ENCODE measurements around the gene MTCL3.

MTCL3 gene

DNA sequence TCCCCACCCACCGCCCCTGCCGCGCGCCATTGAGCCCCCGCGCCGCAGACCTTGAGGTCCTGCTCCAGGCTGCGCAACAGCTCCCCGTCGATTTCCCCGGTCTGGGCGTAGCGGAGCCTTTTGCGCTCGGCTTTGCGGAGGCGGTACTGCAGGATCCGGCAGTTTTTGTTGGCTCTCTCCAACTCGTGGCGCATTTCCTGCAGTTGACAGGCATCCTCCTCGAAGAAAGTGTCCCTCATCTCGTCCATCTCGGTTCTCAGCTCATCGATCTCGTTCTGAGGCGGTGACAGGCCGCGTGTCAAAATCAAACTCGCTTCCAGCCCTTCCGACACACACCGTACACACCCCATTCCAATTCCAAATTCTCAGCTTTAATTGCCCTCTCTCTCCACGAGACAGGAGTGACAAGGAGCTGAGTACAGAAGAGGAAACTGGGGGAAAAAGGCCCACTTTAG is 4.3 kb downstream of the MTCL3 start:
- ATAC-seq (peak; percentile 35 to 42), DNase-seq (peak; percentile 23 to 74 (median 58))
- peak overlapping the region; percentile 65 for H3K4me3 ChIP-seq (ENCODE audit: low read length)
- peaks cover 7% of the 10 kb centered on the region for H3K4me1 ChIP-seq (ENCODE audit: control insufficient read depth, insufficient read depth, low read length)
- 2% methylated on average over 32 of the region's 32 CpGs for WGBS
- peaks cover 2% of the 10 kb centered on the region for H3K27me3 ChIP-seq (ENCODE audit: control insufficient read depth, insufficient read depth)
- H3K27ac ChIP-seq (ENCODE audit: low read length): no peak overlapping the region
- intact Hi-C loops (cut with DNase I): no loop called here
- H3K9me3 ChIP-seq (ENCODE audit: control insufficient read depth, low read length): no peaks in the 10 kb centered on the region

DNA sequence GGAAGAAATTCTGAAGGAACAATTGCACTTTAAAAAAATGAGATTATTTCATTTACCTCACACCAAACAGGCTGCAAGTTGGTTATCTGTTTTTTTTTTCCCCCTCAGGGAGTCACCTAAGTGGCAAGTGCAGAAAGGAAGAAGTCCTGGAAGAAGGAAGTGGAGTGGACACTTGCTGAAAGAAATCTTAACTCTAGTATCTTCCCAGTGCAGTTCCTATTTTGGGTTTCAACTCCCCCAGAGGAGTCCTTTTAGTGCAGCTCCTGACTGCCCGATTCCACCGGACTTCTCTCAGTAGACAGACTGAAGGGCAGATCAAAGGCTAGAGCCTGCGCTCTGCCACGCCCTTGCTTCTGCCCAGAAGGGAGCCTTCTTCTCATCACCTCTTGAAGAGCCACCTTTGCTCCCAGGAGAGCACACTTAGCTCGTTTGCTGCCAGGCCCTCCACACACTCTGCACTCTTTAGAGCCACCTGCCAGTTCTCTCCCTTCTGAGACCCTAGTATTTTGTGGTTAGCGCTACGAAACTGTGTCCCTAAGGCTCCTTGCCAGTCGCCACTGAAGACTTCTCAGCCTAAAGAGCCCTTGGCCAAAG is 4.9 kb downstream of the MTCL3 start:
- WGBS: 22% methylated on average over 8 of the region's 8 CpGs
- Histone ChIP-seq H3K4me1 (ENCODE audit: control insufficient read depth, insufficient read depth, low read length) (peaks cover 7% of the 10 kb centered on the region), H3K4me3 (ENCODE audit: low read length) (peak overlapping the region; percentile 65), H3K9me3 (ENCODE audit: control insufficient read depth, low read length) (no peaks in the 10 kb centered on the region), H3K27ac (ENCODE audit: low read length) (no peak overlapping the region), H3K27me3 (ENCODE audit: control insufficient read depth, insufficient read depth) (peaks cover 2% of the 10 kb centered on the region)
- DNase-seq (peak in 1 of 3 donors; percentile 23), ATAC-seq (no peak)
- intact Hi-C loops (cut with DNase I): no loop called here

DNA sequence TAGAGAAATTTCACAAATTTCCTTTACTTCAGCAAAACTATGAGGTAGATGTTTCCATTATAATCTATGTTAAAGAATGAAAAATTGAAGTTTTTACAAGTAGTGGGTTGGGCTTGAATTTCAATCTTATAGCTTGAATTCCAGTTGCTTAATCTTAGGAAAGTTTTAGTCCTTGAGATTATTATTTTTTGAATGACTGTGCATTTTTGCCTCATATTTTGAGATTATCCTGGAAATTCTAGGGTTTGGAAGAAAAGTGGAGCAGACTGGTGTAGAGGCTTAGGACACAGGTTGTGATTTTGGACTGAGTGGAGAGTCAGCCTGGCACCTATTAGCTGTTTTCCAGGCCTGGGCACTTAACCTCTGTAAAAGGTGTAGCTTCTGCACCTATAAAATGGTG is 5.7 kb downstream of the MTCL3 start:
- DNase-seq (no peak), ATAC-seq (no peak)
- peaks cover 2% of the 10 kb centered on the region for H3K27me3 ChIP-seq (ENCODE audit: control insufficient read depth, insufficient read depth)
- H3K27ac ChIP-seq (ENCODE audit: low read length): no peak overlapping the region
- H3K4me1 ChIP-seq (ENCODE audit: control insufficient read depth, insufficient read depth, low read length): peaks cover 7% of the 10 kb centered on the region
- H3K9me3 ChIP-seq (ENCODE audit: control insufficient read depth, low read length): no peaks in the 10 kb centered on the region
- no peak overlapping the region for H3K4me3 ChIP-seq (ENCODE audit: low read length)
- intact Hi-C loops (cut with DNase I): no loop called here

DNA sequence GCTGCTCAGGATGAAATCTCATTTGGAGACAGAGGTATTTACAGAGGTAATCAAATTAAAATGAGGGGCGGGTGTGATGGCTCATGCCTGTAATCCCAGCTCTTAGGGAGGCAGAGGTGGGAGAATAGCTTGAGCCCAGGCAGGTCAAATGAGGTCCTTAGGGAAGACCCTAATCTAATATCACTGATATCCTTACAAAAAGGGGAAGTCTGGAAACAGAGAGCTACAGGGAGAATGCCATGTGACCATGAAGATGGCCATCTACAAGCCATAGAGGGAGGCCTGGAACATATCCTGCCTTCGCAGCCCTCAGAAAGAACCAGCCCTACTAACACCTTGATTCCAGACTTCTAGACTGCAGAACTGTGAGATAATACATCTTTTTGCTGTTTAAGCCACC is 8.3 kb downstream of the MTCL3 start:
- H3K4me3 ChIP-seq (ENCODE audit: low read length): no peak overlapping the region
- DNase-seq (no peak), ATAC-seq (no peak)
- H3K9me3 ChIP-seq (ENCODE audit: control insufficient read depth, low read length): no peaks in the 10 kb centered on the region
- no peak overlapping the region for H3K27ac ChIP-seq (ENCODE audit: low read length)
- peaks cover 2% of the 10 kb centered on the region for H3K27me3 ChIP-seq (ENCODE audit: control insufficient read depth, insufficient read depth)
- intact Hi-C loops (cut with DNase I): no loop called here
- peaks cover 5% of the 10 kb centered on the region for H3K4me1 ChIP-seq (ENCODE audit: control insufficient read depth, insufficient read depth, low read length)
- WGBS: 87% methylated on average over 2 of the region's 2 CpGs

DNA sequence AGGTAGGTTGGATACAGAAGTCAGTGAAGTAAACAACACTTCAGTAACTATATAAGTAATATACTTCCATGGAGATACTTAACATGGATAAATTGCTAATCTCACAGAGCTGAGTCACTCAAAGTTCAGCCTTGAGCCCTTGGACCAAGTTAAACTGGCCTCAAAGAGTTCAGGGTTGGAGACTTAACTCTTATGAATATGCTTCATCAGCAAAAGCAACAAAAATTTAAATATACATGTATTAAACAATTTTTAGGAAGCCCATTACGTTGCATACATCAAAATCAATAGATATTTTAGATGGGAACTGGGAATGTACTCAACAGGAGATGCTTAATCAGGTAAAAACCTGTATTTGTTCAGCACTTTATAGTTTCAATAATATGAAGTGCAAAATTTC is 12.2 kb downstream of the MTCL3 start:
- no peak for DNase-seq
- H3K27ac ChIP-seq (ENCODE audit: low read length): no peak overlapping the region
- no peaks in the 10 kb centered on the region for H3K9me3 ChIP-seq (ENCODE audit: control insufficient read depth, low read length)
- H3K27me3 ChIP-seq (ENCODE audit: control insufficient read depth, insufficient read depth): no peaks in the 10 kb centered on the region
- WGBS: 70% methylated on average over 1 of the region's 1 CpG
- H3K4me1 ChIP-seq (ENCODE audit: control insufficient read depth, insufficient read depth, low read length): no peaks in the 10 kb centered on the region
- intact Hi-C loops (cut with DNase I): no loop called here
- H3K4me3 ChIP-seq (ENCODE audit: low read length): no peak overlapping the region
- no peak for ATAC-seq

DNA sequence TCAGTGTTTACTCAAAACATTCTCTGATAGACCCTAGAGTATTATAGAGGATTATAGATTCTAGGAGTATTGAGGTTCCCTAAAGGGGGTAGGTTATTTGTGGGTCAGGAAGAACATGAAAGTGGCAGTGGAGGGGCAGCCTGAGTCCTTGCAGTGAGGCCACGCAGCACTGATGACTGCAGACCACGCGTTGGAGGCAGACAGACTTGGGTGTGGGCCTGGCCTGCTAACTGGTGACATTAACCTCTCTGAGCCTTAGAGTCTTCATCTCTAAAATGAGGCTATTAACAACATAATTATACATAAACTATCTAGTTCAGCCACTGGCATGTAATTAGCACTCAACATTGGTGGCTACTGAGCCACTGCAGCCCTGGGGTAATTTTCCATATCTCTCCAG is 16.1 kb downstream of the MTCL3 start:
- WGBS: 89% methylated on average over 3 of the region's 3 CpGs
- intact Hi-C loops (cut with DNase I): no loop called here

DNA sequence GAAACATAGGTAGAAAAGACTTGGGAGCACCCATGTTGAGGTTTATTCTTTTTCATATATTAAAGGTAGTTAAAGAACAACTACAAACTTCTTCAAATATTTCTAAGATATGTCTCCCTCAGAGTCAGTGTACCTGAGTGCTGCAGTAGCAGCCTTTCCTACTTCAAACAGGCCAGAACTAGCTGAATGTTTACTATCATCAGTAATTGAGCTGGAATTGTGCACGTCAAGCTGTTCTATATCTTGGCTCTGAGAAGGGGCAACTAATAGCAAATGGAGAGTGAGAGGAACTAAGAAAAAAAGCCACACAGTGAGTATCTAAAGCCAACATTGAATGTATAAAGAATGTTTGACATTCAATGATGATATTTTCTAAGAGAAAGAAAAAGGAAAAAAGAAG is 21.7 kb downstream of the MTCL3 start:
- Histone ChIP-seq H3K27ac (ENCODE audit: low read length) (no peak overlapping the region), H3K4me1 (ENCODE audit: control insufficient read depth, insufficient read depth, low read length) (no peaks in the 10 kb centered on the region), H3K4me3 (ENCODE audit: low read length) (no peak overlapping the region), H3K27me3 (ENCODE audit: control insufficient read depth, insufficient read depth) (no peaks in the 10 kb centered on the region), H3K9me3 (ENCODE audit: control insufficient read depth, low read length) (no peaks in the 10 kb centered on the region)
- 79% methylated on average over 1 of the region's 1 CpG for WGBS
- DNase-seq (no peak), ATAC-seq (no peak)
- intact Hi-C loops (cut with DNase I): no loop called here

More for the DNA sequence above, 16.1 kb downstream of the MTCL3 start:
- Histone ChIP-seq H3K27ac (ENCODE audit: low read length) (no peak overlapping the region), H3K4me3 (ENCODE audit: low read length) (no peak overlapping the region), H3K9me3 (ENCODE audit: control insufficient read depth, low read length) (no peaks in the 10 kb centered on the region), H3K27me3 (ENCODE audit: control insufficient read depth, insufficient read depth) (no peaks in the 10 kb centered on the region), H3K4me1 (ENCODE audit: control insufficient read depth, insufficient read depth, low read length) (no peaks in the 10 kb centered on the region)
- ATAC-seq (no peak), DNase-seq (no peak)

DNA sequence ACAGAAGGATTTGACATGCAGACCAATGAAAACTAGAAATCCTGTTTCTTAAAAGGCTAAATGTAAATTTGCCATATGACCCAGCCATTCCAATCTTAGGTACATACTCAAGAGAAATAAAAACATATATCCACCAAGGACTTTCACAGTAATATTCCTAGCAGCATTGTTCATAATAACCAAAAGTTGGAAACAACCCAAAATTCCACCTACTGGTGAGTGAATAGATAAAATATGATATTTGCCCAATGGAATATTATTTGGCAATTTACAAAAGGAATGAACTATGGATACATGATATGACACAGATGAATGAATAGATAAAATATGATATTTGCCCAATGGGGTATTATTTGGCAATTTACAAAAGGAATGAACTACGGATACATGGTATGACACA is 22.7 kb downstream of the MTCL3 start:
- Histone ChIP-seq H3K4me1 (ENCODE audit: control insufficient read depth, insufficient read depth, low read length) (no peaks in the 10 kb centered on the region), H3K27ac (ENCODE audit: low read length) (no peak overlapping the region), H3K9me3 (ENCODE audit: control insufficient read depth, low read length) (no peaks in the 10 kb centered on the region), H3K27me3 (ENCODE audit: control insufficient read depth, insufficient read depth) (no peaks in the 10 kb centered on the region), H3K4me3 (ENCODE audit: low read length) (no peak overlapping the region)
- 91% methylated on average over 1 of the region's 1 CpG for WGBS
- intact Hi-C loops (cut with DNase I): no loop called here
- no peak for DNase-seq
- ATAC-seq: no peak

DNA sequence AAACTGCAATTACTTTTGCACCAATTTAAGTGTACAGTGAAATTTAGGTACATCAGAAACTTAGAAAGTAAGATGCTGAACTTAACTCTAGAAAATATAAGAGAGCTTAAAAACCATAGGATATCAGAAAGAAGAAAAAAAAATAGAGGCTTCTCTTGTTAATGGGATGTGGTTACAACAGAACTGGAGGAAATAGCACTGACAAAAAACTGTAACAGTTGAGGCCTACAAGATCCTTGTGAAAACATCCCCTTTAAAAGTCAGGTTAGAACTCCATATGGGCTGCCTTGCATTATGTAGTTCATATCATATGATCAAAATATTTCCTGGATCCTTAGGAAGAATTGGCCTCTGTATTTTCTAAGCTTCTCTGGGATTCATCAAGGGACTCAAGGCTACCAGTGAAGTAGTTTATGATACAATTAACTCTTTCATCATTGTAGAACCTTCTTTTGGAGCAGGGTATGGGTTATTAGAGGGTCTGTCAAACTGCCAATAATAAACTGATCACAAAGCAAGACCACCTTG is 24.8 kb downstream of the MTCL3 start:
- intact Hi-C loops (cut with DNase I): no loop called here
- Histone ChIP-seq H3K4me3 (ENCODE audit: low read length) (no peak overlapping the region), H3K27ac (ENCODE audit: low read length) (no peak overlapping the region), H3K27me3 (ENCODE audit: control insufficient read depth, insufficient read depth) (no peaks in the 10 kb centered on the region), H3K4me1 (ENCODE audit: control insufficient read depth, insufficient read depth, low read length) (no peaks in the 10 kb centered on the region), H3K9me3 (ENCODE audit: control insufficient read depth, low read length) (no peaks in the 10 kb centered on the region)
- no peak for ATAC-seq
- DNase-seq: no peak

DNA sequence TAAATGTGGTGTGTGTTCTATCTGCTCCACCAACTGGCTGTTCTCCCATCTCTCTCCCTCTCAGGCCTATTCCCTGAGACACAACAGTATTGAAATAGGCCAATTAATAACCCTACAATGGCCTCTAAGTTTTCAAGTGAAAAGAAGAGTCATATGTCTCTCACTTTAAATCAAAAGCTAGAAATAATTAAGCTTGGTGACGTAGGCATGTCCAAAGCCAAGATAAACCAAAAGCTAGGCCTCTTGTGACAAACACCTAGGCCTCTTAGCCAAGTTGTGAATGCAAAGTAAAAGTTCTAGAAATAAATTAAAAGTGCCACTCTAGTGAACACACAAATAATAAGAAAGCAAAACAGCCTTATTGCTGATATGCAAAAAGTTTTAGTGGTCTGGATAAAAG is 29.9 kb downstream of the MTCL3 start:
- intact Hi-C loops (cut with DNase I): no loop called here
- WGBS: 79% methylated on average over 1 of the region's 1 CpG
- DNase-seq: no peak
- Histone ChIP-seq H3K27me3 (ENCODE audit: control insufficient read depth, insufficient read depth) (no peaks in the 10 kb centered on the region), H3K4me3 (ENCODE audit: low read length) (no peak overlapping the region), H3K4me1 (ENCODE audit: control insufficient read depth, insufficient read depth, low read length) (no peaks in the 10 kb centered on the region), H3K9me3 (ENCODE audit: control insufficient read depth, low read length) (no peaks in the 10 kb centered on the region), H3K27ac (ENCODE audit: low read length) (no peak overlapping the region)
- ATAC-seq: no peak

DNA sequence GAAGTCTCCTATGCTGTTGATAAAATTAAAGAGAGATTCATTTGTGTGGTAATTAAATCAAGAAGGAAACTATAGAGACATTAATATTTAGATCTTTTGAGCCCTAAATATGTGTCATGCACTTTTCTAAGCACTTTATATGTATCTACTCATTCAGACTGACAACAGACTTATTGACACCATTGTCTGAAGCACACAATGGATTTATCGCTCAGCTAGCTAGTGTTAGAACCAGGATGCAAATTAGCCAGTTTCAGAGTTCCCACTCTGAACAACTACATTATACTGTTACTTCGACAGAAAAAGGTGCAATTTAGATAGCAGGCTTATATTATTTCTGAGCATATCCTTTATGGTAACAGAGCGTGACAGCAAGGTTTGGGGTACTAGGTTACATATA is 32.2 kb downstream of the MTCL3 start:
- DNase-seq (no peak), ATAC-seq (no peak)
- Histone ChIP-seq H3K27me3 (ENCODE audit: control insufficient read depth, insufficient read depth) (no peaks in the 10 kb centered on the region), H3K27ac (ENCODE audit: low read length) (no peak overlapping the region), H3K9me3 (ENCODE audit: control insufficient read depth, low read length) (no peaks in the 10 kb centered on the region), H3K4me1 (ENCODE audit: control insufficient read depth, insufficient read depth, low read length) (no peaks in the 10 kb centered on the region), H3K4me3 (ENCODE audit: low read length) (no peak overlapping the region)
- intact Hi-C loops (cut with DNase I): no loop called here
- 92% methylated on average over 3 of the region's 3 CpGs for WGBS
